Tibial nerve (tissue), 4 donors: ENCODE results near the gene DOCK2. TPM values are rescaled to one million over a fixed set of nuclear protein-coding genes. Genes with fewer than 3 reads are reported as not detected.
A peak's percentile ranks its signal among the peaks of the same experiment; 100 is the strongest.
"Not testable (repeated sequence)": the region's sequence is repeated elsewhere in the genome, so short reads cannot be mapped to it uniquely, and the experiment has no call there.

Experiments
- DNase-seq, 2 donors: peaks; one replicate each; pipeline ENCODE4 v3.0.0-alpha.2; 2019; ENCODE audit warnings: low spot score in 2 of 2
- H3K27ac ChIP-seq, 4 donors: fragments of 200-600 bp; sonication (generic) in 3 of 4; one replicate each; pipeline ENCODE4 v1.5.1; 2017 to 2019; ENCODE audit warnings: mild to moderate bottlenecking in 1 of 4
- H3K27me3 ChIP-seq, 2 donors: fragments of 200-600 bp; sonication (generic) in 1 of 2; one replicate each; pipeline versions ENCODE4 v1.5.1 to v1.6.0; 2017 to 2019
- H3K36me3 ChIP-seq, 3 donors: fragments of 200-600 bp; sonication (generic); one replicate each; pipeline ENCODE4 v1.5.1; 2018 to 2019
- H3K4me1 ChIP-seq, 4 donors: fragments of 200-600 bp; sonication (generic) in 3 of 4; one replicate each; pipeline ENCODE4 v1.5.1; 2017 to 2019
- H3K4me3 ChIP-seq, 4 donors: fragments of 200-600 bp; sonication (generic) in 3 of 4; one replicate each; pipeline ENCODE4 v1.5.1; 2017 to 2019; ENCODE audit warnings: mild to moderate bottlenecking in 1 of 4, moderate library complexity in 1 of 4
- H3K9me3 ChIP-seq, 4 donors: fragments of 200-600 bp; sonication (generic) in 3 of 4; one replicate each; pipeline ENCODE4 v1.5.1; 2017 to 2019
- CTCF ChIP-seq, 5 experiments: fragments of 200-600 bp in 3 of 5; fragments of 450-650 bp in 2 of 5; sonication (generic) in 3 of 5; IDR thresholded peaks; one replicate each; pipeline ENCODE4 v1.5.1; 2016 to 2019; ENCODE audit warnings: antibody characterized with exemption in 5 of 5, mild to moderate bottlenecking in 3 of 5, moderate library complexity in 2 of 5
- EP300 ChIP-seq, 2 donors: sonication (generic); formaldehyde crosslinking; IDR thresholded peaks; one replicate each; pipeline ENCODE4 v1.6.1; 2017; ENCODE audit warnings: antibody characterized with exemption in 2 of 2, mild to moderate bottlenecking in 1 of 2
- POLR2A ChIP-seq, 2 donors: fragments of 450-650 bp; IDR thresholded peaks; one replicate each; pipeline ENCODE4 v1.6.1; 2017; ENCODE audit warnings: antibody characterized with exemption in 2 of 2, mild to moderate bottlenecking in 2 of 2, moderate library complexity in 2 of 2
- WGBS, 2 donors: methylation state at CpG; one replicate each; pipeline ENCODE4 v1.1.5; 2018; 5-methylcytosine and 5-hydroxymethylcytosine counted together
- total RNA-seq, 4 donors: library from RNA; depleted of rRNA; stranded (reverse); fragments of >200 nt; gene quantifications; one replicate each; pipeline ENCODE4 v1.1.0, GENCODE V29; 2016

DOCK2 gene
- total RNA-seq, 4 donors from 2014 or later, result 14.9 to 83.4 (median 23.8) TPM

GRCh38 chr5:169944115-169944514 is 307.0 kb downstream of the DOCK2 start:
- Histone ChIP-seq H3K27ac (no peak overlapping the region), H3K9me3 (no peaks in the 10 kb centered on the region), H3K36me3 (no peaks in the 10 kb centered on the region), H3K27me3 (no peaks in the 10 kb centered on the region), H3K4me3 (no peak overlapping the region), H3K4me1 (peaks cover 0 to 9% (median 0%) of the 10 kb centered on the region in 4 donors)
- 84 to 89% methylated on average over 6 of the region's 6 CpGs for WGBS, 2 donors
- DNase-seq, result no peak
- TF ChIP-seq EP300 (IDR thresholded peaks at IDR 0.05) (no peak), POLR2A (IDR thresholded peaks at IDR 0.05) (no peak), CTCF (IDR thresholded peaks at IDR 0.05) (no peak)

DNA sequence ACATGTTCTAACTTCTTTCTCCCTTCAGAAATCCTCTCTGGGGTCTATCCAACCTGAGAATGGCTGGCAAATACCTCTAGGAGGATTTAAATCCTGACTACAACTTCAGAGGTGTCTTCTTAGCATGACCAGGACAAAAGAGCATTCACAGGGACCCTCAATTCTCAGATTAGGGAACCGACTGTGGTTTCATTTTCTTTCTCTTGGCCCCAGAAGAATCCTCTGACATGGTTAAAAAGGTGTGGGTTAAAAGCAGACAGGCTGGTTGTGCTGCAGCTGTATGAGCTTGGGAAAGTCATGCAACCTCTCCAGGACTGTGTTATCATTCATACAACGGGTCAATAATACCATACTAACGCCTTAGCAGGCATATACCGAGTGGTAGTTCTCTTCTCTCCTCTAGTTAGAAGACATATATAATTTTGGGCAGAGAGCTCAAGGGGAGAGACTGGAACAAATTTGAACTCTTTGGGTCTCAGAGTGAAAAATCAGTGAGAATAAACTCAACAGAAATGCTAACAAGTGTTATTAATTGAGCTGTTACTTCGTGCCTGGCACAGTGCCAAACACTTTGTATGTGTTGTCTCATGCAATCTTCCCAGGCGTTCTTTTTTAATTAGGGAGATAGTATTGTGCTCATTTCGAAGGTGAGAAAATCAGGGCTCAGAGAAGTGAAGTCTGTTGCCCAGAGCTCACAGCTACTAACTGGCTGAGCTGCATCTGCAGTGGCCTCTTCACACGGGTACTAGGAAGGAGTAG is 308.0 kb downstream of the DOCK2 start:
- no peaks in the 10 kb centered on the region for H3K27me3 ChIP-seq
- no peak for TF ChIP-seq CTCF (IDR thresholded peaks at IDR 0.05)
- no peak for TF ChIP-seq EP300 (IDR thresholded peaks at IDR 0.05)
- H3K9me3 ChIP-seq, result no peaks in the 10 kb centered on the region
- peaks cover 0 to 9% (median 0%) of the 10 kb centered on the region in 4 donors for H3K4me1 ChIP-seq
- peak overlapping the region in 1 of 4 donors; percentile 50 for H3K27ac ChIP-seq
- no peak overlapping the region for H3K4me3 ChIP-seq
- WGBS, 2 donors, result 62 to 65% methylated on average over 8 of the region's 8 CpGs
- DNase-seq, result peak in 1 of 2 donors; percentile 12
- no peaks in the 10 kb centered on the region for H3K36me3 ChIP-seq

DNA sequence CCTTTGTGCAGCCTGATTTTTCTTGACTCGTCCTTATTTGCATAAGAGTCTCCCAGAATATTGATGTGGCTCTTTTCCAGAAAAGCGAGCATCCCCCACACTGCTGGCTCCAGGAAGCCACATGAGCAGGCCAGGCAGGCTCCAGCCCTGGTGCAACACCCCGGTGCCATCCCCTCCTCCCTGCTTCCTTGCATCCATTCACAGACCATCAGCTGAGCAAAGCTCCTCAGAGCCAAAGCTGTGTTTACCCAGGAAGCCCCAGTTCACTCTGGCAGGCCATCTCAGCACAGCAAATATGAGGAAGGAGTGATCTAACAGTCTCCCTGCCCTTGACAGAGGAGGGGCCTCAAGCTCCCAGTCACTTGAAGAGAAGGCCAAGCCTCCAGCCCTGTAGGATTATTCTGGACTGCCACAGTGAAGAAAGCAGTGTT is 308.8 kb downstream of the DOCK2 start:
- peak overlapping the region in 1 of 4 donors; percentile 50 for H3K27ac ChIP-seq

DNA sequence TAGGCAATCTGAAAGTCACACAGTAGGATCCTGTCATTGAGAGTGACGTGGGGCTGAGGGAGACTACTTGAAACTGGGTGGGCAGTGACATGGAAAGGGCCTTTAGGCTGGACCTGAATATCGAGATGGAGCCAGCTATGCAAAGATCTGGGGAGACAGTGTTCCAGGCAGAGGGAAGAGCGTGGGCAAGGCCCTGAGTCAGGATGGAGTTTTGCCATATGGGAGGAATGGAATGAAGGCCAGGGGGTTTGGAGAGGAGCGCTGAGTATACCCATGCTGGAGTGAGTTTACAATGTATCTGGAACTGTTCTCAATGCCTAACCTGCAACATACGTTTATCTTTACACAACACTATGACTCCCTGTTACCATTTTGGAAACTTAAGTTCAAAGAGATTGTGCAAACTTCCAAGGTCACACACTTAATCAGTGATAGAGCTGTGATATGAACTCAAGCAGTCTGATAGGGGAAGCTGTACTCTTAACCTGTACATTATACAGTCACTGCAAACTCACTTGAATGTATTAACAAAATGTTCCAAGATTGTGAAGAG is 309.7 kb downstream of the DOCK2 start:
- H3K27ac ChIP-seq, result no peak overlapping the region
- no peak overlapping the region for H3K4me3 ChIP-seq
- TF ChIP-seq EP300 (IDR thresholded peaks at IDR 0.05) (no peak), CTCF (IDR thresholded peaks at IDR 0.05) (no peak), POLR2A (IDR thresholded peaks at IDR 0.05) (no peak)
- WGBS, 2 donors, result 89 to 90% methylated on average over 5 of the region's 5 CpGs
- H3K9me3 ChIP-seq, result no peaks in the 10 kb centered on the region
- H3K36me3 ChIP-seq, result no peaks in the 10 kb centered on the region
- DNase-seq, result no peak
- H3K4me1 ChIP-seq, result peaks cover 0 to 9% (median 0%) of the 10 kb centered on the region in 4 donors
- no peaks in the 10 kb centered on the region for H3K27me3 ChIP-seq

More for the DNA sequence above, 308.8 kb downstream of the DOCK2 start:
- peak in 1 of 2 donors; percentile 8 for DNase-seq
- peaks cover 0 to 9% (median 0%) of the 10 kb centered on the region in 4 donors for H3K4me1 ChIP-seq
- H3K9me3 ChIP-seq, result no peaks in the 10 kb centered on the region
- TF ChIP-seq CTCF (IDR thresholded peaks at IDR 0.05) (no peak), EP300 (IDR thresholded peaks at IDR 0.05) (no peak), POLR2A (IDR thresholded peaks at IDR 0.05) (no peak)
- 10 to 11% methylated on average over 3 of the region's 3 CpGs for WGBS, 2 donors
- H3K27me3 ChIP-seq, result no peaks in the 10 kb centered on the region
- H3K36me3 ChIP-seq, result no peaks in the 10 kb centered on the region
- H3K4me3 ChIP-seq, result no peak overlapping the region

DNA sequence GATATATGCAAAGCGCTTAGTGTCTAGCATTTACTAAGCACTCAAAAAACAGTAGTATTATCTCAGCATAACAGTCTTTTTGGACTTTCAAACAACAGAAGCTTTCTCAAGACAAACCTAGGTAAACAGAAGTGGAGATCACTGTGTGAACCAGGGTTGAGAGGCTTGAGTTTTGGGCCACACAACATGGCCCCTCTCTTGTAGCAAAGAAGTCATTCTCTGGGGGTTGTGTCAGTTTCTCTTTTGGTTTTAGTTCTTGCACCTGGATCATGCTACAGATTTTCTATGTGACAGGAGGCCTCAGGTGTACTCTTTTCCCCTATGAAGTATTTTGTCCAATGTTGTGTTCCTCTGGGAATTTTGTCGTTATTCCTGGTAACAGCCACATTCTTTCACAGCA is 313.3 kb downstream of the DOCK2 start:
- TF ChIP-seq CTCF (IDR thresholded peaks at IDR 0.05), result no peak
- no peak for TF ChIP-seq POLR2A (IDR thresholded peaks at IDR 0.05)
- no peak for TF ChIP-seq EP300 (IDR thresholded peaks at IDR 0.05)
- Histone ChIP-seq H3K27me3 (no peaks in the 10 kb centered on the region), H3K27ac (no peak overlapping the region), H3K4me1 (peaks cover 0 to 9% (median 0%) of the 10 kb centered on the region in 4 donors), H3K9me3 (no peaks in the 10 kb centered on the region), H3K36me3 (no peaks in the 10 kb centered on the region), H3K4me3 (no peak overlapping the region)
- WGBS, 2 donors, result 90 to 95% methylated on average over 2 of the region's 2 CpGs
- no peak for DNase-seq

GRCh38 chr5:169953196-169953595 is 316.1 kb downstream of the DOCK2 start:
- 70 to 83% methylated on average over 4 of the region's 4 CpGs for WGBS, 2 donors
- H3K36me3 ChIP-seq, DNase-seq, H3K27ac ChIP-seq, H3K4me1 ChIP-seq, H3K4me3 ChIP-seq, H3K9me3 ChIP-seq, H3K27me3 ChIP-seq: not testable (repeated sequence)
